PC-9 (cell line): ENCODE data around the gene RTN4RL1. TPM values are rescaled to one million over a fixed set of nuclear protein-coding genes. Genes with fewer than 3 reads are reported as not detected.

Experiments used
- BruUV-seq: library from RNA; stranded (reverse); fragments of 400-500 nt; replicated peaks from 2 replicates; lab custom pipeline; 2021; lab: Mats Ljungman, UMichigan
- CTCF ChIA-PET: fragments of 300-600 bp; sonication (Branson Sonifier 250); formaldehyde crosslinking; loops from one replicate; lab custom pipeline; 2022; ENCODE audit warnings: antibody characterized with exemption; lab: Charles Lee
- POLR2A ChIA-PET: fragments of 300-600 bp; sonication (Branson Sonifier 250); formaldehyde crosslinking; loops from one replicate; lab custom pipeline; 2022; ENCODE audit warnings: antibody characterized with exemption; ENCODE audit not compliant: unreplicated experiment; lab: Charles Lee
- DNase-seq, 2 experiments: peaks; one replicate each; pipeline versions ENCODE4 v3.0.0 to v3.0.0-alpha.2; 2015 to 2022; ENCODE audit warnings: mixed read lengths in 1 of 2
- H2AFZ ChIP-seq: fragments of 200-600 bp; sonication (generic); 2 replicates; pipeline ENCODE4 v1.8.1; 2017; ENCODE audit warnings: antibody characterized with exemption
- H3F3A ChIP-seq: fragments of 200-600 bp; sonication (generic); 2 replicates; pipeline ENCODE4 v1.8.1; 2017; ENCODE audit warnings: antibody characterized with exemption, mild to moderate bottlenecking, low read depth; ENCODE audit not compliant: insufficient read depth
- H3K27ac ChIP-seq: fragments of 200-600 bp; sonication (generic); 2 replicates; pipeline ENCODE4 v1.6.1; 2016; ENCODE audit warnings: mixed run types
- H3K27me3 ChIP-seq: fragments of 200-600 bp; sonication (generic); 2 replicates; pipeline ENCODE4 v1.6.1; 2016; ENCODE audit warnings: low read depth, mixed run types; ENCODE audit not compliant: insufficient read depth
- H3K36me3 ChIP-seq: fragments of 200-600 bp; sonication (generic); 2 replicates; pipeline ENCODE4 v1.6.1; 2016; ENCODE audit warnings: low read depth, mixed run types
- H3K4me1 ChIP-seq: fragments of 200-600 bp; sonication (generic); replicated peaks from 2 replicates; pipeline ENCODE4 v1.6.1; 2016; ENCODE audit warnings: mixed run types; ENCODE audit not compliant: insufficient read depth
- H3K4me2 ChIP-seq: fragments of 200-600 bp; sonication (generic); 2 replicates; pipeline ENCODE4 v1.6.1; 2017; ENCODE audit warnings: mixed run types
- H3K4me3 ChIP-seq: fragments of 200-600 bp; sonication (generic); 2 replicates; pipeline ENCODE4 v1.6.1; 2016; ENCODE audit warnings: mixed run types
- H3K79me2 ChIP-seq: fragments of 200-600 bp; sonication (generic); 2 replicates; pipeline ENCODE4 v1.6.1; 2017; ENCODE audit warnings: low read depth, mixed run types
- H3K9me2 ChIP-seq: fragments of 200-600 bp; sonication (generic); 2 replicates; pipeline ENCODE4 v1.8.1; 2017; ENCODE audit warnings: mild to moderate bottlenecking; ENCODE audit not compliant: insufficient read depth
- H3K9me3 ChIP-seq: fragments of 200-600 bp; sonication (generic); 2 replicates; pipeline ENCODE4 v1.8.1; 2016; ENCODE audit warnings: low read depth; ENCODE audit not compliant: insufficient read depth
- H4K20me1 ChIP-seq: fragments of 200-600 bp; sonication (generic); 2 replicates; pipeline ENCODE4 v1.8.1; 2017; ENCODE audit not compliant: insufficient read depth
- EZH2 ChIP-seq: fragments of 200-600 bp; sonication (generic); IDR thresholded peaks from 2 replicates; pipeline ENCODE4 v1.8.0; 2017; ENCODE audit warnings: antibody characterized with exemption, low read depth
- intact Hi-C: fragments of 100-400 bp; cut with micrococcal nuclease; formaldehyde crosslinking; loops from one replicate; pipeline ENCODE4 v1.10.0; 2022; ENCODE audit not compliant: unreplicated experiment
- total RNA-seq: library from RNA; stranded (reverse); gene quantifications from 2 replicates; pipeline ENCODE4 v1.2.3, GENCODE V29; 2021
- TF ChIP-seq, protein P1 (sequence below): fragments of 200-600 bp; sonication (generic); conservative IDR thresholded peaks from 2 replicates; pipeline ENCODE4 v1.6.1; 2017; ENCODE audit warnings: mixed run types, antibody characterized with exemption, mild to moderate bottlenecking, moderate library complexity

RTN4RL1 gene
- total RNA-seq, 1 experiment from 2014 or later = 0.13 TPM

DNA sequence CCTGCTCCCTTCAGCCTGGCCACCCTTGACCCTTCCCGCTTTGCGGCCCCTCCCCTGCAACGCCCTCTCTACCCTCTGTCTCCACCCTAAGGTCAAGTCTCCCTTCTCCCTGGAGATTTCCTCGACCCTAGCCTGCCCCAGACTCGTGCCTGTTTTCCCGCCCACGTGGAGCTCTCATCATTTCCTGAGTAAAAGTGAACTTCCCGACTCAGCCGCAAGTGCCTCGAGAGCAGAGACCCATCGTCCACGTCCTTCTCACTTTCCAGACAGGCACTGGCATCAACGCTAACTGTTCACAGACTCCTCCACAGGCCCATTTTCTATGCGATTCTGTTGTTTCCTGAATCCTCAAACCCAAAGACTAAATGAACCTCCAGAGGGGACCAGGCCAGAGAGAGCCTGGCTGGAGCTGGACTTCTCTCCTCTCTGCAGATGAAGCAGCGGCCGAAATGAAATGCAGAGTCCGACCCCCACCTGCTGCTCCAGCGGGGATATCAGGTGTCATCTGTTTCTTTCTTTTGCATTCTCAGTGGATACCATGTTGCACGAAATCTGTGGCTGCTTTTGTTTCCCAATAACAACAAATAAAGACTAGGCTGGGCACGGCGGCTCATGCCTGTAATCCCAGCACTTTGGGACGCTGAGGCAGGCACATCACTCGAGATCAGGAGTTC, 52.5 kb downstream of the RTN4RL1 start:
- no peak for TF ChIP-seq EZH2
- ChIA-PET CTCF (no interaction called here), POLR2A (no interaction called here)
- H4K20me1 ChIP-seq = no peaks in the 10 kb centered on the region
- 0 out of 2 replicates have a peak, but pooled peaks cover 5% of the 10 kb centered on the region for H3F3A ChIP-seq
- H3K9me3 ChIP-seq = no peaks in the 10 kb centered on the region
- H3K4me1 ChIP-seq = no peaks in the 10 kb centered on the region
- intact Hi-C loops = no loop called here
- no TSS peak for BruUV-seq
- no peak overlapping the region for H2AFZ ChIP-seq
- H3K9me2 ChIP-seq = no peaks in the 10 kb centered on the region
- H3K36me3 ChIP-seq = no peaks in the 10 kb centered on the region
- no peak overlapping the region for H3K4me3 ChIP-seq
- H3K27me3 ChIP-seq = no peaks in the 10 kb centered on the region
- H3K27ac ChIP-seq = no peak overlapping the region
- DNase-seq = no peak
- H3K79me2 ChIP-seq = no peaks in the 10 kb centered on the region
- H3K4me2 ChIP-seq = no peak overlapping the region

DNA sequence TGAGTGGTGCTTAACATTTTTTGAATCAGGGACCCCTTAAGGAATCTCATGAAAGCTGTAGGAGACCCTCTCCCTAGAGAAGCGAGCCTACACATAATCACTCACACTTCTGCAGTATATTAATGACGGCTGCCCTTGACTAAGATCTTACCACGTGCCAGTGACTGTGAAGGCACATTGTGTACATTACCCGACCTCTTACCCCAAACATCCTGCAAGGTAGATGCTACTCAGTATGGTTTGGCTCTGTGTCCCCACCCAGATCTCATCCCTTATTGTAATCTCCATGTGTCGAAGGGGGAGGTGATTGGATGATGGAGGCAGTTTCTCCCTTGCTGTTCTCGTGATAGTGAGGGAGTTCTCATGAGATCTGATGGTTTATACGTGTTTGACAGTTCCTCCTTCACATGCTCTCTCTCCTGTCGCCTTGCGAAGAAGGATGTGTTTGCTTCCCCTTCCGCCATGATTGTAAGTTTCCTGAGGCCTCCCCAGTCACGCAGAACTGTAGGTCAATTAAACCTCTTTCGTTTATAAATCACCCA, 54.2 kb downstream of the RTN4RL1 start:
- Histone ChIP-seq H4K20me1 (no peaks in the 10 kb centered on the region), H3K4me1 (no peaks in the 10 kb centered on the region), H3K27ac (no peak overlapping the region), H3F3A (0 out of 2 replicates have a peak, but pooled peaks cover 5% of the 10 kb centered on the region), H3K4me2 (no peak overlapping the region), H3K79me2 (no peaks in the 10 kb centered on the region), H3K4me3 (no peak overlapping the region), H2AFZ (no peak overlapping the region), H3K9me3 (no peaks in the 10 kb centered on the region), H3K27me3 (no peaks in the 10 kb centered on the region), H3K9me2 (no peaks in the 10 kb centered on the region), H3K36me3 (no peaks in the 10 kb centered on the region)
- ChIA-PET CTCF (interaction anchor here (0.6 kb wide), 1 partner anchor 605 kb away, joined by 3 read pairs; no protein-coding TSS in a partner anchor), POLR2A (no interaction called here)
- intact Hi-C loops = no loop called here
- TF ChIP-seq EZH2 = no peak
- TF ChIP-seq, protein P1, sequence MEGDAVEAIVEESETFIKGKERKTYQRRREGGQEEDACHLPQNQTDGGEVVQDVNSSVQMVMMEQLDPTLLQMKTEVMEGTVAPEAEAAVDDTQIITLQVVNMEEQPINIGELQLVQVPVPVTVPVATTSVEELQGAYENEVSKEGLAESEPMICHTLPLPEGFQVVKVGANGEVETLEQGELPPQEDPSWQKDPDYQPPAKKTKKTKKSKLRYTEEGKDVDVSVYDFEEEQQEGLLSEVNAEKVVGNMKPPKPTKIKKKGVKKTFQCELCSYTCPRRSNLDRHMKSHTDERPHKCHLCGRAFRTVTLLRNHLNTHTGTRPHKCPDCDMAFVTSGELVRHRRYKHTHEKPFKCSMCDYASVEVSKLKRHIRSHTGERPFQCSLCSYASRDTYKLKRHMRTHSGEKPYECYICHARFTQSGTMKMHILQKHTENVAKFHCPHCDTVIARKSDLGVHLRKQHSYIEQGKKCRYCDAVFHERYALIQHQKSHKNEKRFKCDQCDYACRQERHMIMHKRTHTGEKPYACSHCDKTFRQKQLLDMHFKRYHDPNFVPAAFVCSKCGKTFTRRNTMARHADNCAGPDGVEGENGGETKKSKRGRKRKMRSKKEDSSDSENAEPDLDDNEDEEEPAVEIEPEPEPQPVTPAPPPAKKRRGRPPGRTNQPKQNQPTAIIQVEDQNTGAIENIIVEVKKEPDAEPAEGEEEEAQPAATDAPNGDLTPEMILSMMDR = no peak
- no peak for DNase-seq
- no TSS peak for BruUV-seq

DNA sequence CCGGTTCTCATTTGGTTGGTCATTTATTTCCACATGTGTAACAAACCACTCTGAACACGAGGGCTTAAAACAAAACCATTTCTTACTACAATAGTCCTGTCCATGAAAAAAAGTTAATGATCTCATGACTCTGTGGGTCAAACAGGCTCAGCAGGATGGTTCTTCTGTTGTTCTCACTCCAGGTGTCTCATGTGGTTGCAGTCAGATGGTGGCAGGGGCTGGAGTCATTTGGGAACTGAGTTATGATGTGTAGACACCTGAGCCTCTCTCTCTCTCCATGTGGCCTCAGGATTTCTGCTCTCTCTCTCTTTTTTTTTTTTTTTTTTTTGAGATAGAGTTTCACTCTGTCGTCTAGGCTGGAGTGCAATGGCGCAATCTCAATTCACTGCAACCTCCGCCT, 55.4 kb downstream of the RTN4RL1 start:
- Histone ChIP-seq H3K4me1 (no peaks in the 10 kb centered on the region), H3K27ac (no peak overlapping the region), H2AFZ (no peak overlapping the region), H3K4me2 (no peak overlapping the region), H3K79me2 (no peaks in the 10 kb centered on the region), H3K9me3 (no peaks in the 10 kb centered on the region), H3K4me3 (no peak overlapping the region), H3K36me3 (no peaks in the 10 kb centered on the region), H3K27me3 (no peaks in the 10 kb centered on the region), H3K9me2 (no peaks in the 10 kb centered on the region), H4K20me1 (no peaks in the 10 kb centered on the region), H3F3A (0 out of 2 replicates have a peak, but pooled peaks cover 5% of the 10 kb centered on the region)
- no TSS peak for BruUV-seq
- ChIA-PET POLR2A (no interaction called here), CTCF (no interaction called here)
- peak in 1 of 2 experiments; percentile 46 for DNase-seq
- intact Hi-C loops = no loop called here
- no peak for TF ChIP-seq EZH2
- TF ChIP-seq, protein P1 = no peak
